Liver (tissue), 9 donors: ENCODE measurements around the gene RHOU. TPM values are rescaled to one million over a fixed set of nuclear protein-coding genes. Genes with fewer than 3 reads are reported as not detected.
"Not testable (repeated sequence)": the region's sequence is repeated elsewhere in the genome, so short reads cannot be mapped to it uniquely, and the experiment has no call there.

Experiments
- DNase-seq: peaks from one replicate; pipeline ENCODE4 v3.0.0-alpha.2; 2017; ENCODE audit warnings: low spot score
- H3K27ac ChIP-seq, 2 donors: one replicate each; pipeline ENCODE4 v1.7.0; 2013; ENCODE audit warnings: inconsistent platforms in 2 of 2, low read length in 2 of 2, control low read depth in 1 of 2, low read depth in 1 of 2, mild to moderate bottlenecking in 1 of 2
- H3K27me3 ChIP-seq, 4 donors: one replicate each; pipeline versions ENCODE4 v1.6.1 to v1.7.0; 2013; ENCODE audit warnings: low read length in 3 of 4, inconsistent platforms in 1 of 4, mild to moderate bottlenecking in 1 of 4, moderate library complexity in 1 of 4; ENCODE audit not compliant: control insufficient read depth in 4 of 4, insufficient read depth in 4 of 4
- H3K36me3 ChIP-seq, 4 donors: one replicate each; pipeline versions ENCODE4 v1.6.1 to v1.7.0; 2013; ENCODE audit warnings: low read length in 3 of 4, mild to moderate bottlenecking in 3 of 4, low read depth in 1 of 4, moderate library complexity in 1 of 4; ENCODE audit not compliant: control insufficient read depth in 4 of 4, insufficient read depth in 3 of 4
- H3K4me1 ChIP-seq, 4 donors: one replicate each; pipeline versions ENCODE4 v1.6.1 to v1.7.0; 2013; ENCODE audit warnings: low read length in 3 of 4, mild to moderate bottlenecking in 3 of 4, moderate library complexity in 1 of 4; ENCODE audit not compliant: control insufficient read depth in 4 of 4, insufficient read depth in 4 of 4
- H3K4me3 ChIP-seq, 3 donors: one replicate each; pipeline versions ENCODE4 v1.6.1 to v1.7.0; 2013; ENCODE audit warnings: low read length in 3 of 3, control low read depth in 1 of 3, low read depth in 1 of 3, mild to moderate bottlenecking in 1 of 3
- H3K9ac ChIP-seq, 2 donors: one replicate each; pipeline ENCODE4 v1.7.0; 2013; ENCODE audit warnings: low read length in 2 of 2, mild to moderate bottlenecking in 2 of 2, moderate library complexity in 2 of 2, control low read depth in 1 of 2, low read depth in 1 of 2
- H3K9me3 ChIP-seq, 4 donors: one replicate each; pipeline versions ENCODE4 v1.6.1 to v1.7.0; 2013; ENCODE audit warnings: low read length in 3 of 4; ENCODE audit not compliant: control insufficient read depth in 4 of 4
- ATF3 ChIP-seq: IDR thresholded peaks from 2 replicates; pipeline ENCODE4 v1.6.1; 2016; ENCODE audit warnings: antibody characterized with exemption
- CTCF ChIP-seq: fragments of 150-350 bp; IDR thresholded peaks from 2 replicates; pipeline ENCODE4 v1.5.1; 2017; ENCODE audit warnings: improper control_type of control experiment, low read depth, low read length; ENCODE audit not compliant: missing input control
- EGR1 ChIP-seq, 2 donors: IDR thresholded peaks; 2 replicates each; pipeline ENCODE4 v1.6.1; 2016 to 2018; ENCODE audit warnings: antibody characterized with exemption in 2 of 2, low read depth in 2 of 2
- FOXA1 ChIP-seq: IDR thresholded peaks from 2 replicates; pipeline ENCODE4 v1.6.1; 2016; ENCODE audit warnings: antibody characterized with exemption
- FOXA2 ChIP-seq: IDR thresholded peaks from 2 replicates; pipeline ENCODE4 v1.6.1; 2016; ENCODE audit warnings: antibody characterized with exemption
- HNF4A ChIP-seq, 2 donors: conservative IDR thresholded peaks; 2 replicates each; pipeline ENCODE4 v1.6.1; 2016; ENCODE audit warnings: antibody characterized with exemption in 2 of 2, mild to moderate bottlenecking in 2 of 2
- HNF4G ChIP-seq: IDR thresholded peaks from 2 replicates; pipeline ENCODE4 v1.6.1; 2016; ENCODE audit warnings: antibody characterized with exemption
- JUND ChIP-seq, 2 donors: IDR thresholded peaks; 2 replicates each; pipeline ENCODE4 v1.6.1; 2016; ENCODE audit warnings: antibody characterized with exemption in 2 of 2
- MAX ChIP-seq: IDR thresholded peaks from 2 replicates; pipeline ENCODE4 v1.6.1; 2016; ENCODE audit warnings: antibody characterized with exemption
- NR2F2 ChIP-seq: IDR thresholded peaks from 2 replicates; pipeline ENCODE4 v1.6.1; 2016; ENCODE audit warnings: antibody characterized with exemption
- RAD21 ChIP-seq, 2 donors: IDR thresholded peaks; 2 replicates each; pipeline ENCODE4 v1.6.1; 2016; ENCODE audit warnings: antibody characterized with exemption in 2 of 2, mild to moderate bottlenecking in 2 of 2
- REST ChIP-seq: IDR thresholded peaks from 2 replicates; pipeline ENCODE4 v1.6.1; 2016; ENCODE audit warnings: antibody characterized with exemption, mild to moderate bottlenecking
- RXRA ChIP-seq, 2 donors: IDR thresholded peaks; 2 replicates each; pipeline ENCODE4 v1.6.1; 2017 to 2018; ENCODE audit warnings: antibody characterized with exemption in 2 of 2, mild to moderate bottlenecking in 1 of 2
- SP1 ChIP-seq: IDR thresholded peaks from 2 replicates; pipeline ENCODE4 v1.6.1; 2018; ENCODE audit warnings: antibody characterized with exemption, mild to moderate bottlenecking
- YY1 ChIP-seq: IDR thresholded peaks from 2 replicates; pipeline ENCODE4 v1.6.1; 2016; ENCODE audit warnings: antibody characterized with exemption, mild to moderate bottlenecking
- WGBS: extraction: QIAGEN DNeasy Blood & Tissue Kit; methylation state at CpG from one replicate; pipeline ENCODE4 v1.1.7; 2013; 5-methylcytosine and 5-hydroxymethylcytosine counted together
- polyA plus RNA-seq, 2 donors: library from polyadenylated mRNA; stranded (reverse) in 1 of 2; unstranded in 1 of 2; fragments of 200-250 nt in 1 of 2; fragments of >200 nt in 1 of 2; fragmentation: Nextera tagmentation in 1 of 2; extraction: Ambion mirVana in 1 of 2; gene quantifications; one replicate each; pipeline versions ENCODE4 v1.2.1 to v1.2.3, GENCODE V29; 2013 to 2015
- total RNA-seq, 2 donors: library from RNA; depleted of rRNA; stranded (reverse); fragments of >200 nt; gene quantifications; one replicate each; pipeline ENCODE4 v1.2.3, GENCODE V29; 2014
- donor health status: healthy.
- donor health status: healthy.
- donor health status: healthy.
- donor health status: healthy.
- donor health status: healthy.

The RHOU gene
- total and polyA plus RNA-seq, 4 donors: 6.4 to 12.0 (median 11.6) TPM

- Histone ChIP-seq H3K9me3 (no peaks in the 10 kb centered on the region), H3K4me1 (peaks cover 0 to 8% (median 4%) of the 10 kb centered on the region in 4 donors), H3K27ac (peak overlapping the region in 1 of 2 donors; percentile 20), H3K27me3 (no peaks in the 10 kb centered on the region), H3K9ac (no peak overlapping the region), H3K36me3 (no peaks in the 10 kb centered on the region), H3K4me3 (no peak overlapping the region)
- no peak for TF ChIP-seq REST
- no peak for TF ChIP-seq CTCF
- TF ChIP-seq RXRA (IDR thresholded peaks at IDR 0.05): peak; percentile 71 to 78
- TF ChIP-seq HNF4A (conservative IDR thresholded peaks at IDR 0.05): peak in 1 of 2 donors; percentile 24
- no peak for TF ChIP-seq FOXA1
- no peak for TF ChIP-seq RAD21 (IDR thresholded peaks at IDR 0.05)
- no peak for TF ChIP-seq NR2F2
- no peak for DNase-seq
- WGBS: 38% methylated on average over 5 of the region's 5 CpGs
Measured at GRCh38 chr1:228770779-228771223, 35.5 kb downstream of the RHOU start.

GRCh38 chr1:228772516-228773212, 37.4 kb downstream of the RHOU start:
- H3K4me1 ChIP-seq: peaks cover 0 to 8% (median 4%) of the 10 kb centered on the region in 4 donors
- no peak overlapping the region for H3K4me3 ChIP-seq
- H3K36me3 ChIP-seq: no peaks in the 10 kb centered on the region
- no peak overlapping the region for H3K27ac ChIP-seq
- WGBS: 70% methylated on average over 4 of the region's 4 CpGs
- no peaks in the 10 kb centered on the region for H3K9me3 ChIP-seq
- TF ChIP-seq JUND (IDR thresholded peaks at IDR 0.05): no peak
- no peak for TF ChIP-seq ATF3
- TF ChIP-seq SP1: no peak
- TF ChIP-seq HNF4G: no peak
- no peak for TF ChIP-seq HNF4A (conservative IDR thresholded peaks at IDR 0.05)
- TF ChIP-seq YY1: no peak
- TF ChIP-seq FOXA1: no peak
- no peak for TF ChIP-seq CTCF
- TF ChIP-seq EGR1 (IDR thresholded peaks at IDR 0.05; ENCODE audit: low read depth in 2 of 2): no peak
- TF ChIP-seq MAX: no peak
- no peak for TF ChIP-seq RXRA (IDR thresholded peaks at IDR 0.05)
- TF ChIP-seq NR2F2: no peak
- TF ChIP-seq FOXA2: no peak
- no peak for DNase-seq
- no peak overlapping the region for H3K9ac ChIP-seq
- H3K27me3 ChIP-seq: no peaks in the 10 kb centered on the region

GRCh38 chr1:228775946-228776345, 40.7 kb downstream of the RHOU start:
- not testable (repeated sequence) for DNase-seq, H3K9me3 ChIP-seq, H3K4me3 ChIP-seq, H3K36me3 ChIP-seq, H3K9ac ChIP-seq, H3K27ac ChIP-seq, H3K4me1 ChIP-seq, H3K27me3 ChIP-seq
- 91% methylated on average over 9 of the region's 9 CpGs for WGBS
